GM18858 (cell line): ENCODE measurements around the gene GATA6.

Experiments
- ATAC-seq: cut with Tn5 transposase; IDR thresholded peaks from one replicate; pipeline ENCODE4 v1.9.1; 2021; ENCODE audit not compliant: unreplicated experiment

GATA6 gene

DNA sequence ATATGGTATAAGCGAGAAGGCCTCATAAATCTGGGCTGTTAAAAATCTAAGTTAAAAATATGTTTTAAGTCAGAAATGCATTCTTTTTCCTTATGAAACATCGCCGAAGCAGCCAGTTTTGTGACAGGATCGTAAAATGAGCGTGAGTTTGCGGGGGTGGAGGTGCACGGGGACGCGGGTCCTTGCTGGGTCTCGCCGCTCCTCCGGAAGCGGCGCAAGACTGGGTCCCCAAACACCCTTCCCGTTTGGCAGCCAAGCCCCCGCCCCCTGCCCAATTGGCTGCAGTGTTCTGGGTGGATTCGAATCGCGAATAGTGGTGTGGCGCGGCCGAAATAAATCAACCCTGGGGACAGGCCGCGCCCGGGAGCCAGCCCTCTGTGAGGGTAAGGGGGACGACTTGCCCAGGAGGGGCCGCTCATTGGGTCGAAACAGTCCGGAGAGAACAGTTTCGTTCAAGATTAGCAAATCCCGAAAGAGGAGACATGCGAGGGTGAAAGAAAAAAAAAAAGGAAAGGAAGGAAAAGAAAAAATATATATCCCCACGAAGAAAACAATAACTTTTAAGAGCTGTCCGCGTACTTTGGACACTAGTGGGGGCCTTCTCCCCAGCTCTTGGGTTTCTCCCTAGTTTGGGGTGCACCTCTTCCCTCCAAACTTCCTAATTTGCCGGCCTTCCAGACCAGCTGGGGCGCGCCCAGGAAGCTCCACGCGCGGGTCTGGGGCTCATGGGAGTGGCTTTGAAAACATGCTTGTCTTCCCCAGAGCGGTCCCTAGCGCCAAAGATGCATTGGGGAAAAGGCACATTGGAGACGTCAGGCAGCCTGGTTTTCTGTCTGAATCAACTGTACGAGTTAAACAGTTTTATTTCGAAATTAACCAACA is 3.1 kb upstream of the GATA6 start:
- ATAC-seq: no peak

DNA sequence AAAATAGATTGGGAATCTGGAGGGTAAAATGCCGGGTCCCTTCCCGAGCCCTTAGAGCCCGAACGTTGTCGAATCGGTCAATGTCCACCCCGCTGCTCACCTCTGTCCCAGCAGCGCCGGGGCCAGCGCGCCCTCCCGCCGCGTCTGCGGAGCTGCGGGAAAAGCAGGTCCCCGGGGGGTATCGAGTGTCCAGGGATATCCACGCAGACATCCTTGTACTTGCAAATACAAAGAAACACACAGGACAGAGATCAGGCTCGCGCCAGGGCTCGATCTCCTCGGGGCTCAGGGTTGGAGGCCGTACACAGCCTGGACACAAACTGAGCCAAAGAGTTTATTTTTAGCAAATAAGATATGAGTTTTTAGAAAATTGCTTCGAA is 2.3 kb upstream of the GATA6 start:
- ATAC-seq: no peak

DNA sequence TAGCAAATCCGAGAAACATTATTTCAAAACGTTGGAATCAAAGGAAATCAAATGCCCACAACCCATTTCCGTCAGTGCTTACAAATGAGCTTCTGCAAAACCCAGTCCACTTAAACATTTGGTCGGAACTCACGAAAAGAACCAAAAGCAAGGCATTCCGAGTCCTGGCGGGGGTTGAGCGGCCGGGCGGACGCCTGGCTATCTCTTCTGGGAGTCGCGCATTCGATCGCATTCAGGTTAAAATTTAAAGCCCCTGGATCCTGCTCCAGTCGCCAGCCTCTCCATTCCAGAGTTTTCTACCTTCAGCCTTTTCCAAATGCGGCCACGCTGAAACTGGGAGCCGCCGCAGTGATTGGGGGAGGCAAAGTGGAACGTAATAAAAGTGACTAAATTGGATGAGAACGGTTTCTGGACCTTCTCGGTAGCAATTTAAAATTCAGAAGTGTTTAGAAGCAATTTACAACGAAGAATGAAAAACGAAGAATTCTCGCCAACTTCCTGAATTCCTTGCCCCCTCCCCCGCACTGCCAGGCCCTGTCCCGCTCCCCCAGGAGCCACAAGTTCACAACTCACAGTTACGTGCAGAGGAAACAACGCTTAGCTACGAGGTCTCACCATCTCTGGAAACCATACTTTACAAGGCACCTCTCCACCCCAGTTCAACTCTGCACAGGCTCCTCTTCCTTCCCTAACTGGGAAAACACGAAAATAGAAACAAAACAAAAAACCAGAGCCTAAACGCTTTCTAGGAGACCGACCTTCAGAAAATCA is 1.7 kb upstream of the GATA6 start:
- ATAC-seq: no peak

DNA sequence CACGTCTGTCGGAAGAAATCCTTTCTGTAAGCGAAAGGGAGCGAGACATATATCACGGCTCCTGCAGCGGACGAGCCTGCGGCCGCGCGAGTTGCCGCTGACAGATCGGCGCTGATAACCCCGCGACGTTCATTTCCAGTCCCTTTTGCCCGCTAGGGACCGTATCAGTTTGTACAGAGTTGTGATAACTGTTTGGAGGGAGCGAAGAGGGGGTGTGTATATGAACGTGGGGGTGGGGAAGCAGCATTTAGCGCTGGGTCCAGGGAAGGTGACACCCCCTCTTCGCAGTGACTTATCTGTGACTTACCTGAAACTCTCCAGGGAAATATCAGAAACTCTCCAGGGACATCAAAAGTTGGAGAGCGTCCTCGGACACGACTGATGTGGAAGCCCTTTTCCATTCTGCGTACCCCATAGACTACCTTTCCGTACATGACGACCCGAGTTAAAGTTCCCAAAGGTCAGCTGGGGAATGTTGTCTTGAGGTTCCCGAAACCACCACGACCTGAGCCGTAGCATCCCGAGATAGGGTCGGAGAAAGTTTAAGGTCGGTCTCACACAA is 948 bp upstream of the GATA6 start:
- no peak for ATAC-seq

DNA sequence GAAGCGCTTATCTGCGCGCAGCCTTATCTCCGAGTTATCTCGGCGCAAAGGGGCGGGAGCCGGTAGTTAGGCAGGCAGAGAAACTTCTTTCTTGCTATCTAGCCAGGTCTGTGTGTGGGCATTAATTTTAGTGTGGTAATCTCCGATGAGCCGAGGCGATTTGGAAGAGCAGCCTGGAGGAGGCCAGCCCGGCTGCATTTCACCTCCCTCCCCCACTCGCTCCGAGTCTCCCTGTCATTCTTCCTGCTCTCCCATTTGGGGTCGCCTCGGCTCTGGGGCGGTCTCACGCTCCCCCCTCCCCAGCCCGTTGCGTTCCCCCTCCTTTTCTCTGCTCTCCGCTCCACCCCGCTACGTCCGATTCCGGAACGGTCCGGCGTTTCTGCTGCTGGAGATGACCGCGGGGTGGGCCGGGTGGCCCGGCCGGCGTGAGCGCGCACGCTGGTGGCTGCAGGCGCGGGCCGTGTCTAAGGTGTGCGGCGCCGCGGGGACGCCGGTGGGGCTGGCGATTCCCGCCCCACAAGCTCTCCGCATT is 566 bp downstream of the GATA6 start:
- ATAC-seq: no peak

DNA sequence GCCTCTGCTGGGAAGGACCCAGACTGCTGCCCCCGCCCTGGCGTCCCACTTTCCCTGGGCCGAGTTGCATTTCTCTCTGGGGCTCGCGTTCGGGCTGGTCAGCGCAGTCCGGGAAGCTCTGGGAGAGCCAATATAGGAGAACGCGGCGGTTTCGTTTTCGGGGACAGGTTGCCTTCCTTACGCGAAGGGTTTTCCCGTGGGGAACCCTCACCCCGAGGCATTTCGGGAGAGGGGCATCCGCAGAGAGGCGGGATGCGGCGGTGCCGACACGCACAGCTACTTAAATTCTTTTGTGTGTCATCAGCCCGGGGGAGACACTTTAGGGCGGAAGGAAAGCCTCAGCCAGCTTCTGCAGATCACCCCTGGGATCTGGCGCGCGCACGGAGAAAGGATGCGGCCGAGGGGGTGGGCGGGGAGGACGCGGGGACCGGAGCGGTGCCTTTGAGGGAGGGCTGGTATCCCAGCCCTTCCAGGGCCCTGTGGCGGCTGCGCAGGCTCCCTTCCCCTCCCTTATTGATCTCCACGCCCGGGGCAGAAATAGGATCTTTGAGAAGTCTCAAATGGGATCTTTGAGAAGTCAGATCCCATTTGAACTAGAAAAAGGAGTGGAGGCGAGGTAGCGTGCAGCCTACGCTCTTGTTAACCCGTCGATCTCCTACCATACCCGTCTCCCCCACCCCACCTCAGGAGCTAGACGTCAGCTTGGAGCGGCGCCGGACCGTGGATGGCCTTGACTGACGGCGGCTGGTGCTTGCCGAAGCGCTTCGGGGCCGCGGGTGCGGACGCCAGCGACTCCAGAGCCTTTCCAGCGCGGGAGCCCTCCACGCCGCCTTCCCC is 1.2 kb downstream of the GATA6 start:
- no peak for ATAC-seq

DNA sequence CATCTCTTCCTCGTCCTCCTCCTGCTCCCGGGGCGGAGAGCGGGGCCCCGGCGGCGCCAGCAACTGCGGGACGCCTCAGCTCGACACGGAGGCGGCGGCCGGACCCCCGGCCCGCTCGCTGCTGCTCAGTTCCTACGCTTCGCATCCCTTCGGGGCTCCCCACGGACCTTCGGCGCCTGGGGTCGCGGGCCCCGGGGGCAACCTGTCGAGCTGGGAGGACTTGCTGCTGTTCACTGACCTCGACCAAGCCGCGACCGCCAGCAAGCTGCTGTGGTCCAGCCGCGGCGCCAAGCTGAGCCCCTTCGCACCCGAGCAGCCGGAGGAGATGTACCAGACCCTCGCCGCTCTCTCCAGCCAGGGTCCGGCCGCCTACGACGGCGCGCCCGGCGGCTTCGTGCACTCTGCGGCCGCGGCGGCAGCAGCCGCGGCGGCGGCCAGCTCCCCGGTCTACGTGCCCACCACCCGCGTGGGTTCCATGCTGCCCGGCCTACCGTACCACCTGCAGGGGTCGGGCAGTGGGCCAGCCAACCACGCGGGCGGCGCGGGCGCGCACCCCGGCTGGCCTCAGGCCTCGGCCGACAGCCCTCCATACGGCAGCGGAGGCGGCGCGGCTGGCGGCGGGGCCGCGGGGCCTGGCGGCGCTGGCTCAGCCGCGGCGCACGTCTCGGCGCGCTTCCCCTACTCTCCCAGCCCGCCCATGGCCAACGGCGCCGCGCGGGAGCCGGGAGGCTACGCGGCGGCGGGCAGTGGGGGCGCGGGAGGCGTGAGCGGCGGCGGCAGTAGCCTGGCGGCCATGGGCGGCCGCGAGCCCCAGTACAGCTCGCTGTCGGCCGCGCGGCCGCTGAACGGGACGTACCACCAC is 2.1 kb downstream of the GATA6 start:
- ATAC-seq: no peak

DNA sequence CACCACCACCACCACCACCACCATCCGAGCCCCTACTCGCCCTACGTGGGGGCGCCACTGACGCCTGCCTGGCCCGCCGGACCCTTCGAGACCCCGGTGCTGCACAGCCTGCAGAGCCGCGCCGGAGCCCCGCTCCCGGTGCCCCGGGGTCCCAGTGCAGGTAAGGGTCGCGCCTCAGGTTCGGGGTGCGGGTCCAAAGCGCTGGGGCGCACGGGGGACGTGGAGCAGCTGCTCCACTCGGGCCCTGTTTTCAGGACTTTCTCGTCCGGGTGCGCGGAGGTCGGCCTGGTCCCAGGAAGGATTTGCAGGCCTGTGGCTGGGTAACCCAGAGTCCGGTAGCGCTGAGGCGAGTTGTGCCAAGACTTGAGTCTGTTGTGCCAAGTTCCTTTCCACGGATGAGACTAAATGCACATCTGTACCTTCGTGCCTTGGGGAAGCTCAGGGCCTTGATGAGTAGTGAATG is 2.8 kb downstream of the GATA6 start:
- no peak for ATAC-seq

DNA sequence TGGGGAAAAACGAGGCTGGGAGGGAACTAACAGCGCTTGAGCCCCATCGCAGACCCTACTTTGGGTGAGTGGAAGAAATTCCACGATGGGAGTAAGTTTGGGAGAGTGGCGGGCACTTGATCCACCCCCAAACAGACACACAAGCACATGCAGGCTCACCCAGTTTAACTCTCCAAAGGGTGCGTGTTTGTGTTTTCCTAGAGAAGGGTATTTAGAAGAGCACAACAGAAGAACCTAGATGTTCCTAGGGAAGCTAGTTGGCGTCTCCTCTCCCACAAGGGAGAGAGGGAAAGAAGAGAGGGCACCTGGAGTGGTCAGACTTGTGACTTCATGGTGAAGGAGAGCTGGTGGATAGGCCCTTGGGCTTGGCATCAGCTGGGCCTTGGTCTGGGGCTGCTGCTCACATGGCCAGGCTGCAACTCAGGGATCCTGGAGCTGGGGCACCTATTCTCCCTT is 3.2 kb downstream of the GATA6 start:
- ATAC-seq: no peak

DNA sequence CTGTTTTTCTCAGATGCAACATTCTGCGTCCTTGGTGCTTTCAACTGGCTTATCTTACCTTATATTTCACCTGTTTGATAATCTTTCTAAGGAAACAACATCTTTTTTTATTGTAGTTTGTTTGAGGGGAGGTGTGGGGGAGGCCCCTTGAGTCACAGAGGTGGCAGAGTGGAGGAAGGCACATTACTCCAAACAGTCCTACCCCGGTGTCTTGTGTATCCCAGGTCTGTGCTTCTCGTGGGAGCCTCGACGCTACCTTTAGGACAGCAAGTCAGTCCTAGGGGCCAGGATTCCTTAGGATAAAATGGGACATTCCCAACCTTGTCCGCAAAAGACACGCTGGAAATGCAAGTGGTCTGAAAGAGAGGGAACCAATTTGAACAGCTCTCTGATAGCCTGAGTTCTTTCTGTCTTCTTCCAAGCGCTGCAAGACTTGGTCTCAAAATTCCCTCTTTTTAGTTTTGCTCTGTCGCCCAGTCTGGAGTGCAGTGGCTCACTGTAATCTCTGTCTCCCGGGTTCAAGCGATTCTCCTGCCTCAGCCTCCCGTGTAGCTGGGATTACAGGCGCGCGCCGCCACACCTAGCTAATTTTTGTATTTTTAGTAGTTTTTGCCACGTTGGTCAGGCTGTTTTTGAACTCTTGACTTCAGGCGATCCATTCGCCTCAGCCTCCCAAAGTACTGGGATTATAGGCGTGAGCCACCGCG is 4.0 kb downstream of the GATA6 start:
- ATAC-seq: no peak

DNA sequence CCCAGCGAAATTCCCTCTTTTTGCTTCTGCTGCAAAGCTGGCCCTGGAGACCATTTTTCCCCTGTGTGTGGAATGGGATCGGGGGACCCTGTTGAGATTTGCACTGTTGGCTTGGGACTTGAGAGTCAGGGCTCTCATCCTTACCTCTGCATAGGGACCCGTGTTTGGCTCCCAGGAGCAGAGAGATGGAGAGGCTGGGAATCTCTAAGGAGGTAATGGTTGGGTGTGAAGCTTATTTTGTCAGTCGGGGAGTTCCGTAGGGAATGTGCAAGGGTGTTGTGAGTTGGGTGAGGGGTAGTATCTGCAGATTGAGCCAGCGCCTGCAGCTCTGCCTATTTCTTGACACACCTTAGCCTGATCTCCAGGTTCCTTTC is 4.5 kb downstream of the GATA6 start:
- no peak for ATAC-seq

DNA sequence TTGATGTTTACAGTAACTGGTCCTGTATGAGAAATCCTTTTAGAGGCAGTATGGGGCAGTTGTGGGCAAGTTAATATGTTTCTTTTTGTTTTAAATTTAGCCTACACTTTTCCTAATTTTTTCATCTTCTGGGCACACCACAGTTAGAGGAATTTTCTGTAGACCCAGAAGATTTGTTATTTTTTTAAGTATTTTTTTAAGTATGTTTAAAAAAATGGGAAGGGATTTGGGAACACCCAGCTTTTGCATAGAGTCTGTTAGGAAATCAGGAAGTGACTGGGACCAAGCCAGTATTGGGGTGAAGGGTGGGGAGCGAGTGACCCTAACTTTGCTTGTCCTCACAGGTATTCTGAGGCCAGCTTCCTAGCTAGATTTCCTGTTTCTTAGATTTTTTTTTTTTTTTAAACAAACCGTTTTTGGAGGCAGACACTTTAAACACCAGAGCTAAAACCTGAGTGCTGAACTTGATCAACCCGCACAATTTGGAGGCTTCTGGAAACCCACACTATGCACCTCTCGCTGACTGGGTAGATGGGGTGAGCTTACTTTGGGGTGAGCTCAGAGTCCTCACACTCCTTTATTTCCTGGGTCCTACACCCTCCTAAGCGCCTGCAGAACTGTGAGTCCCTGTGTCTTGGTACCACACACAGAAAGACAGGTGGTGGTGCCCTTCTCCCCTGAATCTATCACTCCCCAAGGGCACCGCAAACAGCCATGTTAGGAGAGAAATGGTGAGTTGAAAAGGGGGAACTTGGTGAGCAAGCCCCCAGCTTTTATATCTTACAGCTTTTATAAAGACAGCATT is 5.2 kb downstream of the GATA6 start:
- ATAC-seq: no peak

DNA sequence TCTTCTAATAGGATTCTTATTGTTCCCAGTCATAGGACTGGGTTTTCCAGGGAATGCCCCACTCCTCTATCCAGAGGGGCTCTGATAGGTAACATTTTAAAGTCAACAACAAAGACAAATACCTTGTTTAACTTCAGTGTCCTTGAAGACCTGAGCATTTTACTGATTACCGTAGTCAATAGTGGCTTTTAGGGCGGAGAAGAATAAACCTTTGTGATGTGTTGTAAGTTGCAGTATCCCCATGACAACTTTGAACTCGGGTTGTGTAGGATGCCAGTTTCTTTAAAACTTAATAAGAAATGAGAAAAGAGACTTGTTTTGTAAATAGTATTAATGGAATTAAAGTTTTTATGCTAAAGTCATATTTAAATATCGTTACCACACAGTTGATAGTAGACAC is 6.0 kb downstream of the GATA6 start:
- no peak for ATAC-seq

DNA sequence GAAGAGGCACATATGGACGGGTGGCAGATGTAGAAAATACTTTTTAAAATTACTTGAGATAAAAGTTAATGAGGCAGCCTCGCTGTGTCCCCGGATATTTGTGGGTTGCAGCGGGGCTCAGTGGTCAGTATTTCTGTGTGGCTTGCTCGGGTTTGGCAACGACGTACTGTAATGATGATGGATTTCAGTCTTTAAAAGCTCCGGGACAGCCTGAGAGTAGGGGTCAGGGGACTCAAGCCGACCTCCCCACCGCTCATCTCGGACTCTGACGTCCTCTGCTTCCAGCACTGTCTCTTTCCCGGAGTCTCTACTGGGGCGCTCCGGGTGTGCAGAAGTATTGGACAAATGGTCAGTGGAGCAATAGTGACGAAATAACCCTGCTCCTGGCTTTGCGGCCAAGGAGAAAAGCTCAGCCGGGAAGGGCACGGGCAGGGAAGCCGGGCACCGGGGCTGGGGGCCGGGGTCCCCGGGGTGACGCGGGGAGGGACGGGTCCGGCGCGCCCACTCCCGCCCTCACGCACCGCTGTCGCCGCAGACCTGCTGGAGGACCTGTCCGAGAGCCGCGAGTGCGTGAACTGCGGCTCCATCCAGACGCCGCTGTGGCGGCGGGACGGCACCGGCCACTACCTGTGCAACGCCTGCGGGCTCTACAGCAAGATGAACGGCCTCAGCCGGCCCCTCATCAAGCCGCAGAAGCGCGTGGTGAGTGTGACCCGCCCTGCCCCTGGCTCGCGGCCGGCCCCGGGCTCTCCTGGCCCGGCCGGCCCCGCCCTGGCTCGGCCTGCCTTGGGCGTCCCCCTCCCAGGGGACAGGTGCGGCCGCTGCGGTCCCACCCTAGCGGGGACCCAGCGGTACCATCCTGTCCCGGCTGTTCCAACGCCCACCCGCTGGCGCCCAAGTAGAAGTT is 7.3 kb downstream of the GATA6 start:
- ATAC-seq: no peak

DNA sequence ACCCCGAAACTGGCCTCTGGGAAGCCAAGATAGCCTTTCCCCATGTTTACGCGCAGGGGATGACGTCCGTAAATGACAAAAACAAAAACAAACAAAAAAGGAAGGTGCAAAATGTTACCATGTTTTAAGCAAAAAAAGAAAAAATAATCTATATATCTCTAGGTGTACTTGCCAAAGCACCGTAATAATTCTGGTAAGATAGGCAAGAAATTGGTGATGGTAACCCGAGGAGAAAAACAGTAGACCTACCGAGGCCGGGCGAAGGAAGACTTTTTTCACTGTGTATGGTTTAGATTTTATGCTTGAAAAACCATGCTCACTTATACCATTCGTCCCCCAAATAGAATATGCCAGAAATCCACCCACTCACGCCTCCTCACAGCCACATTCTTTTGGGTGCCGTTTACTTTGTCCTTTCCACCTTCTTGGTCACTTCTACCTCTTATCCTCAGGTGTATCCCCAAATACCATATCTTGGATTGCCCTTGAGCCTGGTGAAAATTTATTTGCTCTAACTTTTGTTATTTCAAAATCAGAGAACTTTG is 8.0 kb downstream of the GATA6 start:
- no peak for ATAC-seq

DNA sequence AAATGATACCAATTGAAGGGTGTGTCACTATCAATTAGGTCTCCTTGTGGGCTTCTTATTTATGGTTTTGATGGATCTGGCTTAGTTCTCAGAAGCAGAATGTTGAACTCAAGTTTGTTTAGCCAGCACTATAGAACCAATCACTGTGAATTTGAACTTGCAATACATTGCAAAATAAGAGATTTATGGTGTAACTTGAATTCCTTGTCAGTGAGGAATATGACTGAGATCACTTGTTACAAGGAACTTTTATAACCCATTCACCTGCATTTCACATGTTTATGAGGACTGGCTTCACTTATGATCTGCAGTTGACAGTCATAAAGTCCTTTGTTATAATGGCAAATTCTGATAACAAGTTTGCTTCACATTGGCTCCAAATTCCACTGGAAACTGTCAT is 9.8 kb downstream of the GATA6 start:
- no peak for ATAC-seq

DNA sequence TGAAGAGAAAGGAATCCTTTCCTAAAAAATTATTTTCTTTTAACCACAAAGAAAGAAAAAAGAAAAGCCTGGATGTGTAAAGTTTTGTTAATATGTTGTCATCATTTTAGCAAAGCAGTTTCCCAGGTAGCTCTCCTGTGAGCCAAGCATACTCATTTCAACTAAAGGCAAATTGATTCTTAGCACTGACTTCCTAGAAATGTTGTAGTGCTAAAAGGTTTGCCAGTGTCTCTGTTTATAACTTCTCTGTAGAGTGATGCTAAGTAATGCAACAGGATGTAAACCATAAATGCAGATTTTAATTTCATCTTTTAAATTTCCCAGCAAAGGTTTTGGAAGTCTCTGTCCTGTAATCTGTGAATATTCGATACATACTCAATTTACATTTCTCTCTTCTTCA is 10.2 kb downstream of the GATA6 start:
- ATAC-seq: no peak
